PC-9 (cell line): ENCODE measurements around the gene DR1.

ENCODE experiments used
- CTCF ChIP-seq: fragments of 200-600 bp; sonication (generic); conservative IDR thresholded peaks from 2 replicates; pipeline ENCODE4 v1.6.1; 2017; ENCODE audit warnings: mixed run types, antibody characterized with exemption, mild to moderate bottlenecking, moderate library complexity
- EZH2 ChIP-seq: fragments of 200-600 bp; sonication (generic); IDR thresholded peaks from 2 replicates; pipeline ENCODE4 v1.8.0; 2017; ENCODE audit warnings: antibody characterized with exemption, low read depth

- no peak for TF ChIP-seq CTCF
- no peak for TF ChIP-seq EZH2
These were observed 15.5 kb upstream of the DR1 start for GRCh38 chr1:93330196-93330595.
